GM12878 (cell line): ENCODE results near the gene HNRNPA0. TPM values are rescaled to one million over a fixed set of nuclear protein-coding genes. Genes with fewer than 3 reads are reported as not detected.

Experiments used
- ATF7 ChIP-seq: fragments of 450-650 bp; IDR thresholded peaks from 2 replicates; pipeline ENCODE4 v1.6.1; 2016; ENCODE audit warnings: low read depth, mild to moderate bottlenecking
- BCLAF1 ChIP-seq: fragments of 450-650 bp; IDR thresholded peaks from 2 replicates; pipeline ENCODE4 v1.6.1; 2017; ENCODE audit warnings: antibody characterized with exemption, mild to moderate bottlenecking, moderate library complexity
- CREB1 ChIP-seq: IDR thresholded peaks from 2 replicates; pipeline ENCODE4 v1.6.1; 2012; ENCODE audit warnings: low read depth, mild to moderate bottlenecking, inconsistent platforms
- FOXM1 ChIP-seq: IDR thresholded peaks from 2 replicates; pipeline ENCODE4 v1.6.1; 2012; ENCODE audit warnings: low read depth, mild to moderate bottlenecking, inconsistent platforms, low read length, moderate library complexity
- HCFC1 ChIP-seq: fragments of 150-350 bp; IDR thresholded peaks from 2 replicates; pipeline ENCODE4 v1.6.1; 2014; ENCODE audit warnings: low read length
- MEF2B ChIP-seq: fragments of 450-650 bp; IDR thresholded peaks from 2 replicates; pipeline ENCODE4 v1.6.1; 2018; ENCODE audit warnings: mild to moderate bottlenecking, moderate library complexity; ENCODE audit not compliant: partially characterized antibody, poor library complexity, severe bottlenecking
- MTA3 ChIP-seq: IDR thresholded peaks from 2 replicates; pipeline ENCODE4 v1.6.1; 2012; ENCODE audit warnings: low read length, inconsistent platforms, borderline replicate concordance
- MYB ChIP-seq: fragments of 150-350 bp; IDR thresholded peaks from 2 replicates; pipeline ENCODE4 v1.6.1; 2014; ENCODE audit warnings: mild to moderate bottlenecking, low read depth, low read length, borderline replicate concordance
- MYC ChIP-seq: IDR thresholded peaks from 2 replicates; pipeline ENCODE4 v1.6.1; 2011; ENCODE audit warnings: mild to moderate bottlenecking, low read length, moderate library complexity, inconsistent platforms; ENCODE audit not compliant: insufficient read depth, insufficient replicate concordance, insufficient read length, severe bottlenecking
- PAX5 ChIP-seq: IDR thresholded peaks from 2 replicates; pipeline ENCODE4 v1.6.1; 2011; ENCODE audit warnings: low read depth, low read length, borderline replicate concordance
- RELB ChIP-seq: fragments of 450-650 bp; IDR thresholded peaks from 2 replicates; pipeline ENCODE4 v1.6.1; 2017; ENCODE audit warnings: low read depth, mild to moderate bottlenecking, moderate library complexity
- REST ChIP-seq: IDR thresholded peaks from 2 replicates; pipeline ENCODE4 v1.6.1; 2012; ENCODE audit warnings: mild to moderate bottlenecking, low read depth, low read length
- TCF12 ChIP-seq: IDR thresholded peaks from 2 replicates; pipeline ENCODE4 v1.6.1; 2011; ENCODE audit warnings: low read depth, mild to moderate bottlenecking, low read length
- TCF3 ChIP-seq: IDR thresholded peaks from 2 replicates; pipeline ENCODE4 v1.6.1; 2012; ENCODE audit warnings: low read depth, mild to moderate bottlenecking, low read length, borderline replicate concordance; ENCODE audit not compliant: insufficient read depth
- USF1 ChIP-seq: IDR thresholded peaks from 2 replicates; pipeline ENCODE4 v1.6.1; 2011; ENCODE audit warnings: borderline replicate concordance, low read depth, mild to moderate bottlenecking, moderate library complexity, mixed read lengths, low read length; ENCODE audit not compliant: insufficient read depth; ENCODE audit errors: extremely low read length
- WRNIP1 ChIP-seq: IDR thresholded peaks from 2 replicates; pipeline ENCODE4 v1.6.1; 2011; ENCODE audit warnings: low read depth, low read length, improper control_type of control experiment, borderline replicate concordance
- ZBED1 ChIP-seq: IDR thresholded peaks from 2 replicates; pipeline ENCODE4 v1.6.1; 2016; ENCODE audit warnings: borderline replicate concordance
- ZNF217 ChIP-seq: fragments of 450-650 bp; IDR thresholded peaks from 2 replicates; pipeline ENCODE4 v1.6.1; 2017; ENCODE audit warnings: antibody characterized with exemption, mild to moderate bottlenecking
- ZZZ3 ChIP-seq: IDR thresholded peaks from 2 replicates; pipeline ENCODE4 v1.6.1; 2011; ENCODE audit warnings: low read depth; ENCODE audit not compliant: control insufficient read depth, insufficient read length
- polyA plus RNA-seq, 11 experiments: library from polyadenylated mRNA; depleted of rRNA in 4 of 11; unstranded in 6 of 11; stranded (reverse) in 5 of 11; fragments of >200 nt; fragmentation: Nextera tagmentation in 4 of 11; fragmentation: Illumina TruSeq in 1 of 11; extraction: Ambion mirVana in 4 of 11; extraction: Trizol in 1 of 11; gene quantifications; 1 replicate in 1 of 11; 2 replicates in 10 of 11; pipeline versions ENCODE4 v1.2.1 to v1.2.3, GENCODE V29; 2011 to 2016; ENCODE audit warnings: inconsistent platforms in 2 of 11, missing spikeins in 2 of 11, low read depth in 1 of 11
- total RNA-seq, 4 experiments: library from RNA; depleted of rRNA in 3 of 4; stranded (reverse); fragments of >200 nt in 3 of 4; fragmentation: Illumina TruSeq in 1 of 4; extraction: Trizol in 1 of 4; gene quantifications; 2 replicates each; pipeline versions ENCODE4 v1.2.1 to v1.2.3, GENCODE V29; 2013 to 2021

HNRNPA0 gene
- total and polyA plus RNA-seq, 10 of the 15 experiments (the other 5 are each of a cell fraction or from before 2014, with no cell fraction given) = 6.3 to 45.0 (median 12.5) TPM

- TF ChIP-seq TCF3 (peak; percentile 88), BCLAF1 (no peak), ATF7 (peak; percentile 86), RELB (peak; percentile 90), TCF12 (peak; percentile 87), MYB (no peak), USF1 (no peak), REST (0 out of 2 replicates have a peak, but pooled peaks have one; percentile 15), MEF2B (peak; percentile 34), ZBED1 (no peak; the same call in 1 of the 2 replicates), FOXM1 (0 out of 2 replicates have a peak, but pooled peaks have one; percentile 60), ZNF217 (no peak), ZZZ3 (no peak), CREB1 (peak; percentile 90), MYC (peak; percentile 33), MTA3 (no peak), WRNIP1 (no peak), PAX5 (peak; percentile 43; the same call in 1 of the 2 replicates), HCFC1 (peak; percentile 42)
Measured at GRCh38 chr5:137754188-137754960, at the start of gene HNRNPA0 (continued).
